Measurements from ENCODE around the gene TTBK2. TPM values are rescaled to one million over a fixed set of nuclear protein-coding genes. Genes with fewer than 3 reads are reported as not detected.

TTBK2 gene
- total and polyA plus RNA-seq, 2 donors (not counting 1 experiment from before 2014, with no cell fraction given) = 4.3 to 39.6 TPM

GRCh38 chr15:42712584-42712983 lies 208.0 kb downstream of the TTBK2 start:
- no peaks in the 10 kb centered on the region for H3K27me3 ChIP-seq (replicated peaks in 1 of 4; ENCODE audit: control extremely low read depth in 1 of 4, control insufficient read depth in 3 of 4, insufficient read depth in 4 of 4, low read length in 3 of 4)
- TF ChIP-seq, protein P1, sequence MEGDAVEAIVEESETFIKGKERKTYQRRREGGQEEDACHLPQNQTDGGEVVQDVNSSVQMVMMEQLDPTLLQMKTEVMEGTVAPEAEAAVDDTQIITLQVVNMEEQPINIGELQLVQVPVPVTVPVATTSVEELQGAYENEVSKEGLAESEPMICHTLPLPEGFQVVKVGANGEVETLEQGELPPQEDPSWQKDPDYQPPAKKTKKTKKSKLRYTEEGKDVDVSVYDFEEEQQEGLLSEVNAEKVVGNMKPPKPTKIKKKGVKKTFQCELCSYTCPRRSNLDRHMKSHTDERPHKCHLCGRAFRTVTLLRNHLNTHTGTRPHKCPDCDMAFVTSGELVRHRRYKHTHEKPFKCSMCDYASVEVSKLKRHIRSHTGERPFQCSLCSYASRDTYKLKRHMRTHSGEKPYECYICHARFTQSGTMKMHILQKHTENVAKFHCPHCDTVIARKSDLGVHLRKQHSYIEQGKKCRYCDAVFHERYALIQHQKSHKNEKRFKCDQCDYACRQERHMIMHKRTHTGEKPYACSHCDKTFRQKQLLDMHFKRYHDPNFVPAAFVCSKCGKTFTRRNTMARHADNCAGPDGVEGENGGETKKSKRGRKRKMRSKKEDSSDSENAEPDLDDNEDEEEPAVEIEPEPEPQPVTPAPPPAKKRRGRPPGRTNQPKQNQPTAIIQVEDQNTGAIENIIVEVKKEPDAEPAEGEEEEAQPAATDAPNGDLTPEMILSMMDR (IDR thresholded peaks at IDR 0.05) = no peak
- Mint-ChIP-seq H3K4me3 (no peak overlapping the region), H3K27ac (no peak overlapping the region), H3K4me1 (no peaks in the 10 kb centered on the region), H3K27me3 (no peaks in the 10 kb centered on the region), H3K9me3 (ENCODE audit: insufficient read depth) (no peaks in the 10 kb centered on the region)
- ChIA-PET POLR2A (no interaction called here), CTCF (interaction anchor here (1.3 to 1.5 kb wide), 2 partner anchors 9 to 214 kb away, joined by 3 to 4 read pairs; no protein-coding TSS in a partner anchor)
- H3K27ac ChIP-seq (ENCODE audit: low read length in 2 of 2) = no peak overlapping the region
- no peaks in the 10 kb centered on the region for H3K4me1 ChIP-seq (ENCODE audit: control insufficient read depth in 2 of 2, insufficient read depth in 2 of 2, low read length in 2 of 2)
- H2AFZ ChIP-seq (ENCODE audit: insufficient read depth, low read depth, low read length, poor library complexity, severe bottlenecking) = no peak overlapping the region
- H3K9me3 ChIP-seq (ENCODE audit: control extremely low read depth in 1 of 3, control insufficient read depth in 2 of 3, insufficient read depth in 1 of 3, low read length in 2 of 3) = no peaks in the 10 kb centered on the region
- intact Hi-C loops (cut with micrococcal nuclease) = no loop called here
- DNase-seq (no peak), ATAC-seq (ENCODE audit: low read depth) (no peak)
- H3K79me2 ChIP-seq (ENCODE audit: control insufficient read depth, insufficient read depth, low read length) = no peaks in the 10 kb centered on the region
- H3K4me2 ChIP-seq (replicated peaks; ENCODE audit: low read depth, low read length, poor library complexity, severe bottlenecking) = no peak overlapping the region
- H3K9ac ChIP-seq (ENCODE audit: low read length) = no peak overlapping the region
- no peaks in the 10 kb centered on the region for H4K20me1 ChIP-seq (ENCODE audit: control insufficient read depth, insufficient read depth, low read length, poor library complexity, severe bottlenecking)
- no peak overlapping the region for H3K4me3 ChIP-seq (ENCODE audit: control extremely low read depth in 1 of 5, extremely low read depth in 1 of 5, insufficient read depth in 1 of 5, low read depth in 2 of 5, low read length in 4 of 5)
- 100% methylated on average over 3 of the region's 4 CpGs for WGBS (ENCODE audit: insufficient coverage)
- peaks cover 0 to 2% of the 10 kb centered on the region in 2 experiments for H3K36me3 ChIP-seq (replicated peaks in 1 of 2; ENCODE audit: control extremely low read depth in 1 of 2, control insufficient read depth in 1 of 2, extremely low read depth in 1 of 2, insufficient read depth in 2 of 2, low read length in 1 of 2)

DNA sequence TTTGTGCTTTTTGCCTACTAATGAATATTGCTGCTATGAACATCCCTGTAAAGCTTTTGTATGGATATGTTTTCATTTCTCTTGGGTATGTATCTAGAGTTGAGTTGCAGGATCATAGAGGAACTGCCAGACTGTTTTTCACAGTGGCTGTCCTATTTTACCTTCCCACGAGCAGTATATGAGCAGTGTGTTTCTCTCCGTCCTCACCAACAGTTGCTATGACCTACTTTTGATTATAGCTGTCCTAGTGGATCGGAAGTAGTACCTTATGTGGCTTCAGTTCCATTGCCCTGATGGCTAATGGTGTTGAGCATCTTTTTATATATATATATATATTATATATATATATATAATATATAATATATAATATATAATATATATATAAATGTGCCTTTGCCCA lies 208.8 kb downstream of the TTBK2 start:
- H3K27ac ChIP-seq (ENCODE audit: low read length in 2 of 2) = no peak overlapping the region
- Mint-ChIP-seq H3K27me3 (no peaks in the 10 kb centered on the region), H3K4me3 (no peak overlapping the region), H3K9me3 (ENCODE audit: insufficient read depth) (no peaks in the 10 kb centered on the region), H3K4me1 (no peaks in the 10 kb centered on the region), H3K27ac (no peak overlapping the region)
- CTCF ChIA-PET = interaction anchor here (1.5 kb wide), 1 partner anchor 215 kb away, joined by 4 read pairs; no protein-coding TSS in a partner anchor
- H3K36me3 ChIP-seq (replicated peaks in 1 of 2; ENCODE audit: control extremely low read depth in 1 of 2, control insufficient read depth in 1 of 2, extremely low read depth in 1 of 2, insufficient read depth in 2 of 2, low read length in 1 of 2) = peaks cover 0 to 2% of the 10 kb centered on the region in 2 experiments
- no peak overlapping the region for H3K4me2 ChIP-seq (replicated peaks; ENCODE audit: low read depth, low read length, poor library complexity, severe bottlenecking)
- ATAC-seq (ENCODE audit: low read depth) (no peak), DNase-seq (no peak)
- no peak overlapping the region for H2AFZ ChIP-seq (ENCODE audit: insufficient read depth, low read depth, low read length, poor library complexity, severe bottlenecking)
- no peak overlapping the region for H3K4me3 ChIP-seq (ENCODE audit: control extremely low read depth in 1 of 5, extremely low read depth in 1 of 5, insufficient read depth in 1 of 5, low read depth in 2 of 5, low read length in 4 of 5)
- no peak overlapping the region for H3K9ac ChIP-seq (ENCODE audit: low read length)
- H4K20me1 ChIP-seq (ENCODE audit: control insufficient read depth, insufficient read depth, low read length, poor library complexity, severe bottlenecking) = no peaks in the 10 kb centered on the region
- intact Hi-C loops (cut with micrococcal nuclease) = no loop called here
- no CpG with 5 or more reads among the region's 3 CpGs for WGBS (ENCODE audit: insufficient coverage)
- no peaks in the 10 kb centered on the region for H3K4me1 ChIP-seq (ENCODE audit: control insufficient read depth in 2 of 2, insufficient read depth in 2 of 2, low read length in 2 of 2)
- no peak for TF ChIP-seq EZH2 (IDR thresholded peaks at IDR 0.05; ENCODE audit: borderline replicate concordance, insufficient read depth, low read depth, low read length, poor library complexity, severe bottlenecking)
- TF ChIP-seq, protein P1 (IDR thresholded peaks at IDR 0.05) = no peak
- no peaks in the 10 kb centered on the region for H3K79me2 ChIP-seq (ENCODE audit: control insufficient read depth, insufficient read depth, low read length)
- POLR2A ChIA-PET = no interaction called here
- H3K27me3 ChIP-seq (replicated peaks in 1 of 4; ENCODE audit: control extremely low read depth in 1 of 4, control insufficient read depth in 3 of 4, insufficient read depth in 4 of 4, low read length in 3 of 4) = no peaks in the 10 kb centered on the region
- no peaks in the 10 kb centered on the region for H3K9me3 ChIP-seq (ENCODE audit: control extremely low read depth in 1 of 3, control insufficient read depth in 2 of 3, insufficient read depth in 1 of 3, low read length in 2 of 3)

All from B cell (primary cell).